ENCODE results near the gene PNPLA6. TPM values are rescaled to one million over a fixed set of nuclear protein-coding genes. Genes with fewer than 3 reads are reported as not detected.

The PNPLA6 gene
- total RNA-seq, 1 experiment from 2014 or later, result 75.8 TPM

- ChIA-PET POLR2A (no interaction called here), CTCF (interaction anchor here (0.6 kb wide), 1 partner anchor 174 kb away, joined by 3 read pairs; no protein-coding TSS in a partner anchor)
- Mint-ChIP-seq H3K4me3 (ENCODE audit: unreplicated experiment) (no peak overlapping the region), H3K9me3 (ENCODE audit: unreplicated experiment) (no peaks in the 10 kb centered on the region), H3K4me1 (ENCODE audit: insufficient read depth, unreplicated experiment) (no peaks in the 10 kb centered on the region), H3K36me3 (ENCODE audit: insufficient read depth, unreplicated experiment) (peaks cover 31% of the 10 kb centered on the region), H3K27me3 (ENCODE audit: insufficient read depth, unreplicated experiment) (no peaks in the 10 kb centered on the region), H3K27ac (ENCODE audit: low read depth, unreplicated experiment) (no peak overlapping the region)
- TF ChIP-seq, protein P1, sequence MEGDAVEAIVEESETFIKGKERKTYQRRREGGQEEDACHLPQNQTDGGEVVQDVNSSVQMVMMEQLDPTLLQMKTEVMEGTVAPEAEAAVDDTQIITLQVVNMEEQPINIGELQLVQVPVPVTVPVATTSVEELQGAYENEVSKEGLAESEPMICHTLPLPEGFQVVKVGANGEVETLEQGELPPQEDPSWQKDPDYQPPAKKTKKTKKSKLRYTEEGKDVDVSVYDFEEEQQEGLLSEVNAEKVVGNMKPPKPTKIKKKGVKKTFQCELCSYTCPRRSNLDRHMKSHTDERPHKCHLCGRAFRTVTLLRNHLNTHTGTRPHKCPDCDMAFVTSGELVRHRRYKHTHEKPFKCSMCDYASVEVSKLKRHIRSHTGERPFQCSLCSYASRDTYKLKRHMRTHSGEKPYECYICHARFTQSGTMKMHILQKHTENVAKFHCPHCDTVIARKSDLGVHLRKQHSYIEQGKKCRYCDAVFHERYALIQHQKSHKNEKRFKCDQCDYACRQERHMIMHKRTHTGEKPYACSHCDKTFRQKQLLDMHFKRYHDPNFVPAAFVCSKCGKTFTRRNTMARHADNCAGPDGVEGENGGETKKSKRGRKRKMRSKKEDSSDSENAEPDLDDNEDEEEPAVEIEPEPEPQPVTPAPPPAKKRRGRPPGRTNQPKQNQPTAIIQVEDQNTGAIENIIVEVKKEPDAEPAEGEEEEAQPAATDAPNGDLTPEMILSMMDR (IDR thresholded peaks at IDR 0.05; ENCODE audit: unreplicated experiment), result no peak
- intact Hi-C loops (cut with micrococcal nuclease), result no loop called here
- BruUV-seq (replicated peaks), result no TSS peak
- DNase-seq (ENCODE audit: unreplicated experiment), result no peak
Observed at GRCh38 chr19:7547159-7547558, 11.6 kb downstream of the PNPLA6 start.

- BruUV-seq (replicated peaks), result no TSS peak
- TF ChIP-seq, protein P1 (IDR thresholded peaks at IDR 0.05; ENCODE audit: unreplicated experiment), result no peak
- POLR2A ChIA-PET, result interaction anchor here (0.7 kb wide), 1 partner anchor 17 kb away, joined by 3 read pairs; no protein-coding TSS in a partner anchor
Observed at GRCh38 chr19:7549429-7550148, 14.1 kb downstream of the PNPLA6 start.

DNA sequence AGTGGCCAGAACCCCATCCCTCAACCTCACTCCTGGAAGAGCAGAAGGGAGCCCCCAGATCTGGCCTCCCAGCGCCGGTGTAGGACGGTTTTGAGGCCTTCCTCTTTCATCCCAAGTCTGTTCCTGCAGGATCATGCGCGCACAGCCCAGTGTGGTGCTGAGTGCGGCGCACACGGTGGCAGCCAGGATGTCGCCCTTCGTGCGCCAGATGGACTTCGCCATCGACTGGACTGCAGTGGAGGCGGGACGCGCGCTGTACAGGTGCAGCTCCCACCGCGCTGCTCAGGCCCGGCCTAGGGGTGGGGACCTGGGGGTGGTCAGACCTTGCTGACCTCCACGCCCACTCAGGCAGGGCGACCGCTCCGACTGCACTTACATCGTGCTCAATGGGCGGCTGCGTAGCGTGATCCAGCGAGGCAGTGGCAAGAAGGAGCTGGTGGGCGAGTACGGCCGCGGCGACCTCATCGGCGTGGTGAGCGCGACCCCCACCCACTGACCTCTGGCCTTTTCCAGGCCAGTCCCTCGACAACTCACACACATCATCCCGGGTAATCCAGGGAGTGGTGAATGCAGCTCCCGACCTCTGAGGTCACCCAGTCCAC, 14.8 kb downstream of the PNPLA6 start:
- H3K27me3 Mint-ChIP-seq (ENCODE audit: insufficient read depth, unreplicated experiment), result no peaks in the 10 kb centered on the region
- H3K36me3 Mint-ChIP-seq (ENCODE audit: insufficient read depth, unreplicated experiment), result peaks cover 28% of the 10 kb centered on the region
- ChIA-PET CTCF (interaction anchor here (0.6 to 0.7 kb wide), 2 partner anchors 153 to 195 kb away, joined by 3 read pairs; no protein-coding TSS in a partner anchor), POLR2A (interaction anchor here (0.5 to 0.7 kb wide), 2 partner anchors 12 to 17 kb away, joined by 3 read pairs; no protein-coding TSS in a partner anchor)
- H3K4me1 Mint-ChIP-seq (ENCODE audit: insufficient read depth, unreplicated experiment), result no peaks in the 10 kb centered on the region
- H3K27ac Mint-ChIP-seq (ENCODE audit: low read depth, unreplicated experiment), result no peak overlapping the region
- H3K4me3 Mint-ChIP-seq (ENCODE audit: unreplicated experiment), result no peak overlapping the region
- H3K9me3 Mint-ChIP-seq (ENCODE audit: unreplicated experiment), result no peaks in the 10 kb centered on the region
- intact Hi-C loops (cut with micrococcal nuclease), result no loop called here
- no TSS peak for BruUV-seq (replicated peaks)
- TF ChIP-seq, protein P1 (IDR thresholded peaks at IDR 0.05; ENCODE audit: unreplicated experiment), result no peak
- no peak for DNase-seq (ENCODE audit: unreplicated experiment)

More at GRCh38 chr19:7549429-7550148, 14.1 kb downstream of the PNPLA6 start:
- no peak for DNase-seq (ENCODE audit: unreplicated experiment)
- Mint-ChIP-seq H3K4me1 (ENCODE audit: insufficient read depth, unreplicated experiment) (no peaks in the 10 kb centered on the region), H3K4me3 (ENCODE audit: unreplicated experiment) (no peak overlapping the region), H3K27ac (ENCODE audit: low read depth, unreplicated experiment) (no peak overlapping the region), H3K36me3 (ENCODE audit: insufficient read depth, unreplicated experiment) (peaks cover 28% of the 10 kb centered on the region), H3K27me3 (ENCODE audit: insufficient read depth, unreplicated experiment) (no peaks in the 10 kb centered on the region), H3K9me3 (ENCODE audit: unreplicated experiment) (no peaks in the 10 kb centered on the region)
- CTCF ChIA-PET, result no interaction called here
- intact Hi-C loops (cut with micrococcal nuclease), result no loop called here

DNA sequence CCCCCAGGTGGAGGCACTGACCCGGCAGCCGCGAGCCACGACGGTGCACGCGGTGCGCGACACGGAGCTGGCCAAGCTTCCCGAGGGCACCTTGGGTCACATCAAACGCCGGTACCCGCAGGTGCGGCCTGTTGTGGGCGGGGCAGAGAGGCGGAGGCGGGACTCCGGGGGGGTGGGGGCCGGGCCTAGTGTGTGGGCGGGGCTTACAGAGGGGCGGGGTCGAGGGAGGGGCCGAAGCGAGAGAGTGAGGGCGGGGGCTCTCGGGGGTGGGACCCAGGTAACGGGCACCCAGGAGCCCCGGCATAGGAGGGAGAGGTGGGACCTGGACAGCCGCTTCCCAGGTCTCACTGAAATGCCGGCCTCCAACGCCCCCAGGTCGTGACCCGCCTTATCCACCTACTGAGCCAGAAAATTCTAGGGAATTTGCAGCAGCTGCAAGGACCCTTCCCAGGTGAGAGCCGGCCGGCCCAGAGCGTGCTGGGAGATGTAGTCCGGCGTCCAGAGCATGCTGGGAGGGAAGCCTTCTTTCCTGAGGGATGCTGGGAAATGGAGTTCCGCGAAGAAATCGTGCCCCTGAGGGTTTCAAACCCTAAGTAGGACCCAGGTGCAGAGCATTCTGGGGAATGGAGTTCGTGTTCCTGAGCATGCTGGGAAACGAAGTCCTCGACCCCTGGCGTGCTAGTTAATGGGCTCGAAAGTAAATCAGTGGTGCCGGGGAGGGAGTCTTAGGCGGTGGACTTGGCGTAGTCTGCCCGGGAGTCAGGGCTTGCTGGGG, 15.7 kb downstream of the PNPLA6 start:
- no peak overlapping the region for H3K4me3 Mint-ChIP-seq (ENCODE audit: unreplicated experiment)
- intact Hi-C loops (cut with micrococcal nuclease), result no loop called here
- no peaks in the 10 kb centered on the region for H3K4me1 Mint-ChIP-seq (ENCODE audit: insufficient read depth, unreplicated experiment)
- CTCF ChIA-PET, result interaction anchor here (0.6 to 0.7 kb wide), 2 partner anchors 153 to 249 kb away, joined by 3 read pairs; no protein-coding TSS in a partner anchor
- BruUV-seq (replicated peaks), result no TSS peak
- TF ChIP-seq, protein P1 (IDR thresholded peaks at IDR 0.05; ENCODE audit: unreplicated experiment), result no peak
- H3K9me3 Mint-ChIP-seq (ENCODE audit: unreplicated experiment), result no peaks in the 10 kb centered on the region
- DNase-seq (ENCODE audit: unreplicated experiment), result no peak
- H3K27ac Mint-ChIP-seq (ENCODE audit: low read depth, unreplicated experiment), result no peak overlapping the region
- no peaks in the 10 kb centered on the region for H3K27me3 Mint-ChIP-seq (ENCODE audit: insufficient read depth, unreplicated experiment)
- POLR2A ChIA-PET, result interaction anchor here (0.5 kb wide), 1 partner anchor 13 kb away, joined by 3 read pairs; no protein-coding TSS in a partner anchor
- peaks cover 28% of the 10 kb centered on the region for H3K36me3 Mint-ChIP-seq (ENCODE audit: insufficient read depth, unreplicated experiment)

Measured in MCF 10A (cell line).